ENCODE measurements around the gene DYNLRB2. TPM values are rescaled to one million over a fixed set of nuclear protein-coding genes. Genes with fewer than 3 reads are reported as not detected.

Gene DYNLRB2
- under 1 TPM in 2 of 6 experiments, not detected in 4; 0.47 to 0.64 TPM for total RNA-seq
- long read RNA-seq = 0 reads

DNA sequence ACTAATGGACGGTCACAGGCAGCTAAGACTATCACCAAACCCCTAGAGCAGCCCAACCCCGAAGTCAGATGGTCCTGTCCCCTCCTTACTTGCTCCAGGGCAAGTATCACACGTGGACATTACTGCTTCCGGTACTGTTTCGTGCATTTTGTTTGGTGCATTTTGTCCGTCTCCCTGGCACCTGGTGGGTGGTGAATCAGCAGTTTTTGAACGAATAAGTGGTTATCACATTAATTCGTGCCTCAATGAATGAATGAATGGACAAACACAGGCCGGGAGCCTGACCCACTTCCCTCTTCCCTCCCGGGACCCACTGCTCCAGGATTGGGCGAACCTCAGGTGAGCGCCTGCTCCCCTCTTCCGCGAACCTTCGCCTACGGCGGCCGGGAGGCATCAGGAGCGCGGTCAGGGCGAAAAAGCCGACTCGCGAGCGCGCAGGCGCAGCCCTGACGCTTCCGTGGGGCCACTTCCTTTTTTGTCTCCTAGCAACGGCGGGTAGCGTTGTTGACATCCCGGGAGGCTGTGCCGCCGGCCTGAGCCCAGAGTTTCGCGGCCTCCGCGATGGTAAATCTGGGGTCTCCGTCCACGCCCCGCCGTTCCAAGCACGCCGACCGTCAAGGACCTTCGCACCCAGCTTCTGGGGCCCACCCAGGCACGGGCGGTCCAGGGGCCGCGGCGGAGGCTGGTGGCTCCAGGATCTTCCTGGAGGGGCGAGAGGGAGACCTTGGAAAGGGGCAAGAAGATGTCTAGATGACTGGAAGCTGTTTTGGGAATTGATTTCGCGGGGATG is at the start of gene DYNLRB2:
Gene DYNLRB2 (plus strand): TSS at position 478 of the 790 bp plus-strand sequence. CDS start 84 bp downstream, at position 562.
- under 1% methylated on average over 31 of the region's 55 CpGs for WGBS (ENCODE audit: insufficient coverage, low coverage, low lambda C conversion rate, missing lambda C conversion rate)
- H3K27ac ChIP-seq = peak within 1 kb of the TSS; percentile 27 to 76 (median 61)
- ATAC-seq (peak; percentile 94 to 99 (median 98)), DNase-seq (peak; percentile 95 to 98 (median 97))
- peak within 1 kb of the TSS; percentile 60 to 70 (median 61) for H3K4me3 ChIP-seq
- no peaks in the 10 kb centered on the region for H3K36me3 ChIP-seq
- intact Hi-C loops (cut with DNase I) = no loop called here
- H3K27me3 ChIP-seq = no peaks in the 10 kb centered on the region
- no peaks in the 10 kb centered on the region for H3K9me3 ChIP-seq
- peak; percentile 44 for TF ChIP-seq POLR2A (IDR thresholded peaks at IDR 0.05)
- no peak for TF ChIP-seq CTCF (IDR thresholded peaks at IDR 0.05)
- H3K4me1 ChIP-seq = peaks cover 0 to 15% (median 0%) of the 10 kb centered on the region in 4 donors

DNA sequence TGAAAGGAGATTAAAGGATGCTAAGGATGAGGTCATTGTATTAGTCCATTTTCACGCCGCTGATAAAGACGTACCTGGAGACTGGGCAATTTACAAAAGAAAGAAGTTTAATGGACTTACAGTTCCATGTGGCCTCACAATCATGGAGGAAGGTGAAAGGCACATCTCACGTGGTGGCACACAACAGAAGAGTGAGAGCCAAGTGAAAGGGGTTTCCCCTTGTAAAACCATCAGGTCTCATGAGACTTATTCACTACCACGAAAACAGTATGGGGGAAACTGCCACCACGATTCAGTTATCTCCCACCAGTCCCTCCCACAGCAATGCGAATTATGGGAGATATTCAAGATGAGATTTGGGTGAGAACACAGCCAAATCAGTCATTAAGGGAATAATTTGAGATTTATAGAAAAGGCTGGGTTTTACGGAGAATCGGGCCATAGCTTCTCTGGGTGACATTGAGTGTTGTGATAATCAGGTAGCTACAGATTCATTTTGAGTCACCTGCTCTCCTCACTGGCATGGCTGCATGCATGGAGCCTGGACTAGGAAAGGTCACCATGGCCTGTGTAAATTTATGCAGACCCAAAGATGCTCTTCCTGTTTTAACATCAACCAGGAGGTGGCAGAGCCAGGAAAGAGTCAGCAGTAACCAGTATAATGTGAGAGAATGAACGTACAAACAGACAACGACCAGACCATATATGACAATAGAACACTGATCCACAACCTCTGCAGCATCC is 40.5 kb upstream of the DYNLRB2 start:
- no peak for TF ChIP-seq POLR2A (IDR thresholded peaks at IDR 0.05)
- no peak for TF ChIP-seq CTCF (IDR thresholded peaks at IDR 0.05)
- WGBS (ENCODE audit: insufficient coverage, low coverage, low lambda C conversion rate, missing lambda C conversion rate) = 66% methylated on average over 11 of the region's 11 CpGs
- ATAC-seq = no peak
- H3K4me1 ChIP-seq = no peaks in the 10 kb centered on the region
- H3K36me3 ChIP-seq = no peaks in the 10 kb centered on the region
- no peak overlapping the region for H3K4me3 ChIP-seq
- H3K9me3 ChIP-seq = no peaks in the 10 kb centered on the region
- intact Hi-C loops (cut with DNase I) = no loop called here
- DNase-seq = no peak
- H3K27ac ChIP-seq = no peak overlapping the region
- no peaks in the 10 kb centered on the region for H3K27me3 ChIP-seq

- DNase-seq (no peak), ATAC-seq (no peak)
- Histone ChIP-seq H3K9me3 (no peaks in the 10 kb centered on the region), H3K4me3 (no peak overlapping the region), H3K27ac (no peak overlapping the region), H3K27me3 (no peaks in the 10 kb centered on the region), H3K4me1 (no peaks in the 10 kb centered on the region), H3K36me3 (no peaks in the 10 kb centered on the region)
- WGBS (ENCODE audit: insufficient coverage, low coverage, low lambda C conversion rate, missing lambda C conversion rate) = 84% methylated on average over 3 of the region's 3 CpGs
- intact Hi-C loops (cut with DNase I) = no loop called here
- TF ChIP-seq POLR2A (IDR thresholded peaks at IDR 0.05) = no peak
- no peak for TF ChIP-seq CTCF (IDR thresholded peaks at IDR 0.05)
Observed at GRCh38 chr16:80500961-80501525, 39.8 kb upstream of the DYNLRB2 start.

- Histone ChIP-seq H3K27me3 (no peaks in the 10 kb centered on the region), H3K4me1 (no peaks in the 10 kb centered on the region), H3K4me3 (no peak overlapping the region), H3K9me3 (no peaks in the 10 kb centered on the region), H3K36me3 (no peaks in the 10 kb centered on the region), H3K27ac (no peak overlapping the region)
- no peak for DNase-seq
- no peak for ATAC-seq
- no peak for TF ChIP-seq CTCF (IDR thresholded peaks at IDR 0.05)
- no peak for TF ChIP-seq POLR2A (IDR thresholded peaks at IDR 0.05)
- intact Hi-C loops (cut with DNase I) = no loop called here
- WGBS (ENCODE audit: insufficient coverage, low coverage, low lambda C conversion rate, missing lambda C conversion rate) = 74% methylated on average over 2 of the region's 2 CpGs
Observed at GRCh38 chr16:80503107-80503506, 37.7 kb upstream of the DYNLRB2 start.
